Naive thymus-derived CD8-positive, alpha-beta T cell (primary cell): ENCODE measurements around the gene PLPP2. TPM values are rescaled to one million over a fixed set of nuclear protein-coding genes. Genes with fewer than 3 reads are reported as not detected.
A peak's percentile ranks its signal among the peaks of the same experiment; 100 is the strongest.

ENCODE experiments used
- ATAC-seq, 2 donors: fragments of 150-1000 bp; cut with Tn5 transposase in 1 of 2; sonication (Bioruptor Pico), chemical (Tn5 transposase) in 1 of 2; 1 replicate in 1 of 2; 2 replicates in 1 of 2; pipeline ENCODE4 v1.10.0; 2021; ENCODE audit warnings: mild to moderate bottlenecking in 2 of 2, moderate library complexity in 2 of 2
- POLR2A ChIA-PET: fragments of 350-600 bp; sonication (Branson Sonifier 250); formaldehyde crosslinking; loops from one replicate; lab custom pipeline; 2021; ENCODE audit warnings: antibody characterized with exemption; lab: Charles Lee
- DNase-seq, 10 donors: peaks; one replicate each; pipeline versions ENCODE4 v3.0.0 to v3.0.0-alpha.2; 2020 to 2022
- H3K27ac Mint-ChIP-seq, 10 donors: one replicate each; pipeline ENCODE4 v1.8.0; 2020 to 2022; ENCODE audit warnings: mild to moderate bottlenecking in 10 of 10, mixed read lengths in 10 of 10, moderate library complexity in 4 of 10, inconsistent platforms in 1 of 10
- H3K27me3 Mint-ChIP-seq, 5 donors: one replicate each; pipeline ENCODE4 v1.8.0; 2021 to 2022; ENCODE audit warnings: mixed read lengths in 5 of 5
- H3K36me3 Mint-ChIP-seq, 3 donors: one replicate each; pipeline ENCODE4 v1.8.0; 2020 to 2022; ENCODE audit warnings: mixed read lengths in 3 of 3, mild to moderate bottlenecking in 2 of 3, inconsistent platforms in 1 of 3
- H3K4me1 Mint-ChIP-seq, 4 donors: one replicate each; pipeline ENCODE4 v1.8.0; 2021 to 2022; ENCODE audit warnings: mixed read lengths in 4 of 4
- H3K4me3 Mint-ChIP-seq, 10 donors: one replicate each; pipeline ENCODE4 v1.8.0; 2020 to 2022; ENCODE audit warnings: mild to moderate bottlenecking in 10 of 10, mixed read lengths in 10 of 10, moderate library complexity in 6 of 10, inconsistent platforms in 1 of 10
- H3K9me3 Mint-ChIP-seq, 9 donors: one replicate each; pipeline ENCODE4 v1.8.0; 2020 to 2022; ENCODE audit warnings: mixed read lengths in 9 of 9, mild to moderate bottlenecking in 3 of 9, inconsistent platforms in 1 of 9, moderate library complexity in 1 of 9
- polyA plus RNA-seq, 3 donors: library from polyadenylated mRNA; unstranded; fragments of 300-500 nt; fragmentation: Illumina TruSeq; gene quantifications; one replicate each; pipeline ENCODE4 v1.2.3, GENCODE V29; 2021
- total RNA-seq, 8 experiments: library from RNA in 2 of 8; stranded (reverse) in 2 of 8; gene quantifications; one replicate each; pipeline ENCODE4 v1.2.3 and lab custom pipeline; 2021 to 2026

The PLPP2 gene
- total and polyA plus RNA-seq, 5 experiments from 2014 or later, result 0.69 TPM; not detected in 4

GRCh38 chr19:295687-296370, 4.6 kb upstream of the PLPP2 start:
- Mint-ChIP-seq H3K36me3 (peaks cover 0 to 2% (median 0%) of the 10 kb centered on the region in 3 donors), H3K9me3 (no peaks in the 10 kb centered on the region), H3K27me3 (peaks cover 7 to 46% (median 28%) of the 10 kb centered on the region in 5 donors), H3K27ac (peak overlapping the region in 2 of 10 donors; percentile 26 to 44), H3K4me1 (peaks cover 2 to 15% (median 14%) of the 10 kb centered on the region in 4 donors), H3K4me3 (peak overlapping the region in 1 of 10 donors; percentile 22)
- ATAC-seq (no peak), DNase-seq (no peak)
- POLR2A ChIA-PET, result no interaction called here

- POLR2A ChIA-PET, result no interaction called here
- Mint-ChIP-seq H3K4me3 (peak overlapping the region in 6 of 10 donors; percentile 51 to 63 (median 58)), H3K36me3 (peaks cover 0 to 2% (median 0%) of the 10 kb centered on the region in 3 donors), H3K27ac (no peak overlapping the region), H3K9me3 (no peaks in the 10 kb centered on the region), H3K4me1 (peaks cover 2 to 18% (median 17%) of the 10 kb centered on the region in 4 donors), H3K27me3 (peaks cover 10 to 50% (median 29%) of the 10 kb centered on the region in 5 donors)
- ATAC-seq (peak; percentile 72 to 82), DNase-seq (peak in 8 of 10 donors; percentile 23 to 46 (median 36))
Measured at GRCh38 chr19:294946-295686, 3.9 kb upstream of the PLPP2 start.

- Mint-ChIP-seq H3K36me3 (peaks cover 0 to 2% (median 0%) of the 10 kb centered on the region in 3 donors), H3K4me3 (peak overlapping the region in 8 of 10 donors; percentile 51 to 63 (median 54)), H3K4me1 (peaks cover 4 to 24% (median 20%) of the 10 kb centered on the region in 4 donors), H3K9me3 (no peaks in the 10 kb centered on the region), H3K27me3 (peaks cover 13 to 57% (median 31%) of the 10 kb centered on the region in 5 donors), H3K27ac (peak overlapping the region in 1 of 10 donors; percentile 75)
- peak in 1 of 2 donors; percentile 23 for ATAC-seq
- POLR2A ChIA-PET, result no interaction called here
- DNase-seq, result peak in 1 of 10 donors; percentile 9
Measured at GRCh38 chr19:294341-294945, 3.2 kb upstream of the PLPP2 start.

- Mint-ChIP-seq H3K27me3 (peaks cover 13 to 65% (median 38%) of the 10 kb centered on the region in 5 donors), H3K27ac (no peak overlapping the region), H3K9me3 (no peaks in the 10 kb centered on the region), H3K36me3 (peaks cover 0 to 2% (median 0%) of the 10 kb centered on the region in 3 donors), H3K4me1 (peaks cover 4 to 24% (median 20%) of the 10 kb centered on the region in 4 donors), H3K4me3 (peak overlapping the region in 5 of 10 donors; percentile 2 to 51 (median 31))
- ATAC-seq (no peak), DNase-seq (no peak)
- POLR2A ChIA-PET, result no interaction called here
Measured at GRCh38 chr19:293436-294110, 2.4 kb upstream of the PLPP2 start.

GRCh38 chr19:292951-293350, 1.7 kb upstream of the PLPP2 start:
- peaks cover 13 to 71% (median 44%) of the 10 kb centered on the region in 5 donors for H3K27me3 Mint-ChIP-seq
- peak overlapping the region in 5 of 10 donors; percentile 28 to 53 (median 42) for H3K4me3 Mint-ChIP-seq

GRCh38 chr19:292281-292884, 1.2 kb upstream of the PLPP2 start:
- Mint-ChIP-seq H3K27ac (no peak overlapping the region), H3K36me3 (peaks cover 0 to 2% (median 0%) of the 10 kb centered on the region in 3 donors), H3K4me1 (peaks cover 4 to 24% (median 20%) of the 10 kb centered on the region in 4 donors), H3K27me3 (peaks cover 13 to 74% (median 45%) of the 10 kb centered on the region in 5 donors), H3K4me3 (peak overlapping the region in 6 of 10 donors; percentile 21 to 53 (median 39)), H3K9me3 (no peaks in the 10 kb centered on the region)
- DNase-seq, result no peak
- no peak for ATAC-seq
- POLR2A ChIA-PET, result no interaction called here

More at GRCh38 chr19:292951-293350, 1.7 kb upstream of the PLPP2 start:
- no peak for ATAC-seq
- POLR2A ChIA-PET, result no interaction called here
- Mint-ChIP-seq H3K9me3 (no peaks in the 10 kb centered on the region), H3K4me1 (peaks cover 4 to 24% (median 20%) of the 10 kb centered on the region in 4 donors), H3K27ac (no peak overlapping the region), H3K36me3 (peaks cover 0 to 2% (median 0%) of the 10 kb centered on the region in 3 donors)
- no peak for DNase-seq

- no peak for DNase-seq
- no peaks in the 10 kb centered on the region for H3K9me3 Mint-ChIP-seq
- no peak for ATAC-seq
- H3K27ac Mint-ChIP-seq, result no peak overlapping the region
- POLR2A ChIA-PET, result no interaction called here
- H3K4me3 Mint-ChIP-seq, result peak overlapping the region in 3 of 10 donors; percentile 21 to 37 (median 28)
- peaks cover 13 to 80% (median 45%) of the 10 kb centered on the region in 5 donors for H3K27me3 Mint-ChIP-seq
- peaks cover 4 to 24% (median 20%) of the 10 kb centered on the region in 4 donors for H3K4me1 Mint-ChIP-seq
- H3K36me3 Mint-ChIP-seq, result peaks cover 0 to 2% (median 0%) of the 10 kb centered on the region in 3 donors
Measured at GRCh38 chr19:291561-292280, 518 bp upstream of the PLPP2 start.

- Mint-ChIP-seq H3K27me3 (peaks cover 13 to 72% (median 42%) of the 10 kb centered on the region in 5 donors), H3K36me3 (peaks cover 0 to 2% (median 0%) of the 10 kb centered on the region in 3 donors), H3K27ac (peak overlapping the region in 3 of 10 donors; percentile 15 to 25 (median 15)), H3K9me3 (no peaks in the 10 kb centered on the region), H3K4me3 (peak overlapping the region; percentile 53 to 76 (median 60)), H3K4me1 (peaks cover 4 to 24% (median 18%) of the 10 kb centered on the region in 4 donors)
- DNase-seq, result no peak
- peak in 1 of 2 donors; percentile 21 for ATAC-seq
- POLR2A ChIA-PET, result no interaction called here
Measured at GRCh38 chr19:290372-291005, 714 bp downstream of the PLPP2 start.

- DNase-seq (peak in 2 of 10 donors; percentile 12 to 16), ATAC-seq (peak in 1 of 2 donors; percentile 71)
- POLR2A ChIA-PET, result no interaction called here
- Mint-ChIP-seq H3K27me3 (peaks cover 13 to 66% (median 41%) of the 10 kb centered on the region in 5 donors), H3K9me3 (no peaks in the 10 kb centered on the region), H3K4me3 (peak overlapping the region in 9 of 10 donors; percentile 53 to 76 (median 59)), H3K36me3 (peaks cover 0 to 2% (median 0%) of the 10 kb centered on the region in 3 donors), H3K27ac (peak overlapping the region in 3 of 10 donors; percentile 25 to 77 (median 38)), H3K4me1 (peaks cover 4 to 22% (median 16%) of the 10 kb centered on the region in 4 donors)
Measured at GRCh38 chr19:289651-290371, 1.4 kb downstream of the PLPP2 start.

- POLR2A ChIA-PET, result no interaction called here
- Mint-ChIP-seq H3K4me1 (peaks cover 4 to 13% (median 10%) of the 10 kb centered on the region in 4 donors), H3K27ac (no peak overlapping the region), H3K27me3 (peaks cover 11 to 59% (median 32%) of the 10 kb centered on the region in 5 donors), H3K4me3 (peak overlapping the region in 2 of 10 donors; percentile 10 to 38), H3K36me3 (peaks cover 0 to 2% (median 0%) of the 10 kb centered on the region in 3 donors), H3K9me3 (no peaks in the 10 kb centered on the region)
- no peak for DNase-seq
- no peak for ATAC-seq
Measured at GRCh38 chr19:288911-289310, 2.3 kb downstream of the PLPP2 start.
